IMR-90 (cell line): ENCODE measurements around the gene COL4A1. TPM values are rescaled to one million over a fixed set of nuclear protein-coding genes. Genes with fewer than 3 reads are reported as not detected.

Source experiments
- ATAC-seq: fragments of 200-7000 bp; cut with Tn5 transposase; 2 replicates; pipeline ENCODE4 v1.9.1; 2020; ENCODE audit warnings: low read depth, mild to moderate bottlenecking, moderate library complexity
- BruUV-seq: library from RNA; stranded (reverse); fragments of 400-500 nt; replicated peaks from 2 replicates; lab custom pipeline; 2021; lab: Mats Ljungman, UMichigan
- CTCF ChIA-PET: fragments of 300-600 bp; formaldehyde crosslinking; extraction: SDS; loops from one replicate; lab custom pipeline; 2021; ENCODE audit warnings: antibody characterized with exemption; lab: Yijun Ruan, JAX
- POLR2A ChIA-PET: fragments of 300-600 bp; sonication (Branson Sonifier 250); formaldehyde crosslinking; loops from one replicate; lab custom pipeline; 2022; ENCODE audit warnings: antibody characterized with exemption; ENCODE audit not compliant: unreplicated experiment; lab: Charles Lee
- DNase-seq: peaks from one replicate; pipeline ENCODE4 v3.0.0; 2013
- H2AFZ ChIP-seq: replicated peaks from 2 replicates; pipeline ENCODE3; 2013; ENCODE audit warnings: low read length, mild to moderate bottlenecking; ENCODE audit not compliant: poor library complexity
- H2AK5ac ChIP-seq: 2 replicates; pipeline ENCODE4 v1.6.1; 2013; ENCODE audit warnings: low read depth, low read length, inconsistent platforms
- H2AK9ac ChIP-seq: replicated peaks from 2 replicates; pipeline ENCODE3; 2013; ENCODE audit warnings: mild to moderate bottlenecking, low read depth, low read length, moderate library complexity; ENCODE audit not compliant: poor library complexity
- H2BK120ac ChIP-seq: 2 replicates; pipeline ENCODE4 v1.6.1; 2013; ENCODE audit warnings: low read depth, low read length, inconsistent platforms
- H2BK15ac ChIP-seq: 3 replicates; pipeline ENCODE4 v1.6.1; 2013; ENCODE audit warnings: low read depth, low read length, inconsistent platforms
- H2BK20ac ChIP-seq: 2 replicates; pipeline ENCODE4 v1.6.1; 2013; ENCODE audit warnings: low read depth, mild to moderate bottlenecking, inconsistent platforms, low read length, moderate library complexity
- H2BK5ac ChIP-seq: 2 replicates; pipeline ENCODE4 v1.6.1; 2013; ENCODE audit warnings: mild to moderate bottlenecking, low read depth, low read length, inconsistent platforms; ENCODE audit not compliant: poor library complexity, severe bottlenecking
- H3K14ac ChIP-seq: replicated peaks from 2 replicates; pipeline ENCODE4 v1.6.1; 2013; ENCODE audit warnings: low read depth, low read length, inconsistent platforms
- H3K18ac ChIP-seq: 2 replicates; pipeline ENCODE4 v1.6.1; 2013; ENCODE audit warnings: low read depth, low read length, control low read depth
- H3K23ac ChIP-seq: 2 replicates; pipeline ENCODE4 v1.6.1; 2013; ENCODE audit warnings: low read depth, low read length, inconsistent platforms
- H3K27ac ChIP-seq: 2 replicates; pipeline ENCODE4 v1.5.1; 2013; ENCODE audit warnings: mild to moderate bottlenecking, control low read depth, low read length; ENCODE audit not compliant: insufficient read depth
- H3K27me3 ChIP-seq: 2 replicates; pipeline ENCODE4 v1.6.1; 2013; ENCODE audit warnings: low read length; ENCODE audit not compliant: control insufficient read depth, insufficient read depth
- H3K36me3 ChIP-seq: 2 replicates; pipeline ENCODE4 v1.6.1; 2013; ENCODE audit warnings: low read length, mixed read lengths; ENCODE audit not compliant: control insufficient read depth, insufficient read depth
- H3K4ac ChIP-seq: 2 replicates; pipeline ENCODE4 v1.6.1; 2013; ENCODE audit warnings: low read depth, low read length, inconsistent platforms
- H3K4me1 ChIP-seq: 2 replicates; pipeline ENCODE4 v1.6.1; 2013; ENCODE audit warnings: low read length, mixed read lengths; ENCODE audit not compliant: control insufficient read depth, insufficient read depth
- H3K4me2 ChIP-seq: 2 replicates; pipeline ENCODE4 v1.6.1; 2013; ENCODE audit warnings: low read depth, mild to moderate bottlenecking, control low read depth, low read length, moderate library complexity
- H3K4me3 ChIP-seq: 2 replicates; pipeline ENCODE4 v1.5.1; 2013; ENCODE audit warnings: low read depth, mild to moderate bottlenecking, control low read depth, low read length, moderate library complexity; ENCODE audit not compliant: insufficient read depth
- H3K56ac ChIP-seq: 2 replicates; pipeline ENCODE4 v1.6.1; 2013; ENCODE audit warnings: low read length, inconsistent platforms; ENCODE audit not compliant: insufficient read depth; ENCODE audit errors: extremely low read depth
- H3K79me1 ChIP-seq, 2 experiments: 2 replicates each; pipeline ENCODE4 v1.6.1; 2013; ENCODE audit warnings: low read length in 2 of 2, inconsistent platforms in 1 of 2, low read depth in 1 of 2
- H3K9ac ChIP-seq: 2 replicates; pipeline ENCODE4 v1.6.1; 2013; ENCODE audit warnings: low read depth, low read length, control low read depth
- H3K9me1 ChIP-seq: 2 replicates; pipeline ENCODE4 v1.6.1; 2013; ENCODE audit warnings: low read length, inconsistent platforms; ENCODE audit not compliant: insufficient read depth
- H3K9me3 ChIP-seq: 2 replicates; pipeline ENCODE4 v1.6.1; 2013; ENCODE audit warnings: low read length; ENCODE audit not compliant: control insufficient read depth, insufficient read depth
- H4K20me1 ChIP-seq: 2 replicates; pipeline ENCODE4 v1.6.1; 2013; ENCODE audit warnings: low read length, inconsistent platforms; ENCODE audit not compliant: insufficient read depth
- H4K5ac ChIP-seq: 2 replicates; pipeline ENCODE4 v1.6.1; 2013; ENCODE audit warnings: mild to moderate bottlenecking, low read depth, low read length, control low read depth
- H4K8ac ChIP-seq, 2 experiments: 2 replicates each; pipeline ENCODE4 v1.6.1; 2013; ENCODE audit warnings: low read depth in 2 of 2, low read length in 2 of 2, control low read depth in 1 of 2, inconsistent platforms in 1 of 2
- H4K91ac ChIP-seq: 2 replicates; pipeline ENCODE4 v1.6.1; 2013; ENCODE audit warnings: low read depth, low read length, inconsistent platforms; ENCODE audit not compliant: insufficient read depth
- CHD1 ChIP-seq: IDR thresholded peaks from 2 replicates; pipeline ENCODE4 v1.6.1; 2012; ENCODE audit warnings: low read depth, low read length, improper control_type of control experiment
- MAFK ChIP-seq: IDR thresholded peaks from 2 replicates; pipeline ENCODE4 v1.6.1; 2012; ENCODE audit warnings: low read depth, low read length, improper control_type of control experiment
- MAZ ChIP-seq: IDR thresholded peaks from 2 replicates; pipeline ENCODE4 v1.6.1; 2012; ENCODE audit warnings: low read depth, mild to moderate bottlenecking, low read length, improper control_type of control experiment, moderate library complexity, borderline replicate concordance
- MXI1 ChIP-seq: IDR thresholded peaks from 2 replicates; pipeline ENCODE4 v1.6.1; 2012; ENCODE audit warnings: low read depth, mild to moderate bottlenecking, low read length, moderate library complexity, borderline replicate concordance
- NFE2L2 ChIP-seq: fragments of 150-350 bp; IDR thresholded peaks from 2 replicates; pipeline ENCODE4 v1.6.1; 2016; ENCODE audit warnings: low read depth, mild to moderate bottlenecking, low read length
- RAD21 ChIP-seq: IDR thresholded peaks from 2 replicates; pipeline ENCODE4 v1.6.1; 2012; ENCODE audit warnings: low read length, improper control_type of control experiment
- RFX5 ChIP-seq: IDR thresholded peaks from 2 replicates; pipeline ENCODE4 v1.8.0; 2012; ENCODE audit warnings: low read depth, mild to moderate bottlenecking, low read length, moderate library complexity
- WGBS, 2 experiments: methylation state at CpG; one replicate each; pipeline versions ENCODE4 v1.1.5 to v1.1.7; 2013; ENCODE audit warnings: missing lambda C conversion rate in 2 of 2; ENCODE audit not compliant: insufficient read length in 1 of 2; ENCODE audit errors: extremely low coverage in 2 of 2; 5-methylcytosine and 5-hydroxymethylcytosine counted together
- dilution Hi-C: fragments of 300-500 bp; cut with HindIII; formaldehyde crosslinking; loops from one replicate; pipeline ENCODE4 v1.14.3; 2018; ENCODE audit warnings: low sequenced_read_pairs; ENCODE audit not compliant: unreplicated experiment
- in situ Hi-C: fragments of 300-500 bp; cut with MboI; formaldehyde crosslinking; loops from 3 replicates; pipeline ENCODE4 v1.14.3; 2019; ENCODE audit warnings: low sequenced_read_pairs, inconsistent platforms, mixed read lengths
- intact Hi-C: fragments of 100-400 bp; cut with micrococcal nuclease; formaldehyde crosslinking; loops from 2 replicates; pipeline ENCODE4 v1.10.0; 2022
- polyA plus RNA-seq, 3 experiments: library from polyadenylated mRNA; depleted of rRNA; stranded (reverse); fragments of >200 nt; gene quantifications; 2 replicates each; pipeline ENCODE4 v1.2.3, GENCODE V29; 2012; ENCODE audit warnings: low replicate concordance in 1 of 3
- total RNA-seq: library from RNA; depleted of rRNA; stranded (reverse); fragments of >200 nt; gene quantifications from 2 replicates; pipeline ENCODE4 v1.2.3, GENCODE V29; 2012
- TF ChIP-seq, protein P1 (sequence below): conservative IDR thresholded peaks from 2 replicates; pipeline ENCODE4 v1.5.1; 2012; ENCODE audit warnings: mild to moderate bottlenecking, low read depth, low read length, improper control_type of control experiment

COL4A1 gene
- total and polyA plus RNA-seq, 2 of the 4 experiments (the other 2 are of a cell fraction): 230 to 337 TPM

DNA sequence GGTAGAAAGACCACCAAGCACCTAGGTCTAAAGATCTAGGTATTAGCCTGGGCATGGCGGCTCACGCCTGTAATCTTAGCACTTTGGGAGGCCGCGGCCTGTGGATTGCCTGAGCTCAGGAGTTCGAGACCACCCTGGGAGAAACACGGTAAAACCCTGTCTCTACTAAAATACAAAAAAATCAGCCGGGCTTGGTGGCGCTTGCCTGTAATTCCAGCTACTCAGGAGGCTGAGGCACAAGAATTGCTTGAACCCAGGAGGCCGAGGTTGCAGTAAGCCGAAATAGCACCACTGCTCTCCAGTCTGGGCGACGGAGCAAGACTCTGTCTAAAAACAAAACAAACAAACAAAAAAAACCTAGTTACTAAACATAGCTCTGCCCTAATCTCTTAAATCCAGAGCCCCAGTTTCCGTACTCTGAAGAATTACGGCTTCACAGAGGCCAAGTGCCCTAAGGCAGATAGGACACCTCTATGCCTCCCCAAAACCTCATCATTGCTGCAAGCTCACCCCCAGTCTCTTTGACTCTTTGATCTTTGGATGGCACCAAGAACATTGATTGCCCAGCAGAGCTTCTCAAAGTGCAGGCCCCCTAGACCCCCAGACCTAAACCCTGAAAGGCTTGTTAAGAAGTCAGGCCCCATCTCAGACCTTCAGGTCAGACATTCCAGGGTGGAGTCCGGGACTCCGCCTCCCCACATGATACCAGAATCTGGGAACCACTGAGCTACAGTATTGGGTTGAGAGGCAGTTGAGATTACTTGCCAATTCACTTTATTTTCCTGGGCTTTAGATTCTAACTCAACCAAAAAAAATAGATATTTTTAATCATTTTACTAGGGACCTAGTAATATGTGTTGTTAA lies 2.9 kb upstream of the COL4A1 start:
- Histone ChIP-seq H2BK15ac (peak overlapping the region; percentile 55; the same call in 1 of the 3 replicates), H4K20me1 (peaks cover 67% of the 10 kb centered on the region), H3K4me2 (peak overlapping the region; percentile 93), H3K56ac (no peak overlapping the region; the same call in 1 of the 2 replicates), H3K14ac (peak overlapping the region; percentile 92), H3K4me1 (peaks cover 28% of the 10 kb centered on the region), H4K8ac (peak overlapping the region; percentile 19 to 84; a peak in 1 of 4 replicates), H3K4ac (peak overlapping the region; percentile 93), H3K27me3 (no peaks in the 10 kb centered on the region), H4K5ac (peak overlapping the region; percentile 21), H3K79me1 (peaks cover 0 to 55% of the 10 kb centered on the region in 2 experiments; a peak in 2 of 4 replicates), H2BK20ac (peak overlapping the region; percentile 26; the same call in 1 of the 2 replicates), H3K9me3 (no peaks in the 10 kb centered on the region), H3K36me3 (peaks cover 42% of the 10 kb centered on the region), H2BK5ac (peak overlapping the region; percentile 70), H3K23ac (peak overlapping the region; percentile 88), H3K9ac (peak overlapping the region; percentile 96), H2AK9ac (peak overlapping the region; percentile 30), H3K27ac (peak overlapping the region; percentile 16; the same call in 1 of the 2 replicates), H3K9me1 (peaks cover 30% of the 10 kb centered on the region), H2AFZ (no peak overlapping the region), H3K4me3 (peak overlapping the region; percentile 84), H3K18ac (peak overlapping the region; percentile 25; the same call in 1 of the 2 replicates), H2AK5ac (peak overlapping the region; percentile 85), H4K91ac (peak overlapping the region; percentile 42; the same call in 1 of the 2 replicates), H2BK120ac (peak overlapping the region; percentile 75; the same call in 1 of the 2 replicates)
- TF ChIP-seq CHD1: no peak
- TF ChIP-seq MAFK: no peak
- TF ChIP-seq, protein P1, sequence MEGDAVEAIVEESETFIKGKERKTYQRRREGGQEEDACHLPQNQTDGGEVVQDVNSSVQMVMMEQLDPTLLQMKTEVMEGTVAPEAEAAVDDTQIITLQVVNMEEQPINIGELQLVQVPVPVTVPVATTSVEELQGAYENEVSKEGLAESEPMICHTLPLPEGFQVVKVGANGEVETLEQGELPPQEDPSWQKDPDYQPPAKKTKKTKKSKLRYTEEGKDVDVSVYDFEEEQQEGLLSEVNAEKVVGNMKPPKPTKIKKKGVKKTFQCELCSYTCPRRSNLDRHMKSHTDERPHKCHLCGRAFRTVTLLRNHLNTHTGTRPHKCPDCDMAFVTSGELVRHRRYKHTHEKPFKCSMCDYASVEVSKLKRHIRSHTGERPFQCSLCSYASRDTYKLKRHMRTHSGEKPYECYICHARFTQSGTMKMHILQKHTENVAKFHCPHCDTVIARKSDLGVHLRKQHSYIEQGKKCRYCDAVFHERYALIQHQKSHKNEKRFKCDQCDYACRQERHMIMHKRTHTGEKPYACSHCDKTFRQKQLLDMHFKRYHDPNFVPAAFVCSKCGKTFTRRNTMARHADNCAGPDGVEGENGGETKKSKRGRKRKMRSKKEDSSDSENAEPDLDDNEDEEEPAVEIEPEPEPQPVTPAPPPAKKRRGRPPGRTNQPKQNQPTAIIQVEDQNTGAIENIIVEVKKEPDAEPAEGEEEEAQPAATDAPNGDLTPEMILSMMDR: no peak
- TF ChIP-seq RFX5: no peak
- no peak for TF ChIP-seq RAD21
- no peak for TF ChIP-seq MXI1
- no peak for TF ChIP-seq NFE2L2
- TF ChIP-seq MAZ: no peak
- ChIA-PET POLR2A (interaction anchor here (0.8 to 1.5 kb wide), 3 partner anchors 10 to 405 kb away, joined by 4 to 5 read pairs (median 4); no protein-coding TSS in a partner anchor), CTCF (interaction anchor here (0.6 to 1.8 kb wide), 3 partner anchors 17 to 102 kb away, joined by 3 to 4 read pairs (median 3); no protein-coding TSS in a partner anchor)
- WGBS, 2 experiments: 100% methylated on average over 7 of the region's 16 CpGs; no CpG with 5 or more reads in 1 of the 2 experiments
- dilution Hi-C loops (no loop called here), in situ Hi-C loops (no loop called here), intact Hi-C loops (no loop called here)
- ATAC-seq (no peak), DNase-seq (no peak)
- BruUV-seq: no TSS peak
